ENCODE data around the gene GPR107. TPM values are rescaled to one million over a fixed set of nuclear protein-coding genes. Genes with fewer than 3 reads are reported as not detected.

The GPR107 gene
- total and polyA plus RNA-seq, 2 experiments from 2014 or later = 6.2 to 30.7 TPM

GRCh38 chr9:130078547-130078946, 24.8 kb downstream of the GPR107 start:
- Mint-ChIP-seq H3K27me3 (ENCODE audit: insufficient read depth, low read depth, poor library complexity) (no peaks in the 10 kb centered on the region), H3K4me3 (no peak overlapping the region), H3K36me3 (ENCODE audit: low read depth) (peaks cover 49% of the 10 kb centered on the region), H3K27ac (no peak overlapping the region), H3K9me3 (no peaks in the 10 kb centered on the region), H3K4me1 (no peaks in the 10 kb centered on the region; the same call in 2 of the 3 replicates)
- Histone ChIP-seq H3K36me3 (ENCODE audit: insufficient read depth) (peaks cover 26% of the 10 kb centered on the region), H3K9me2 (ENCODE audit: insufficient read depth) (no peaks in the 10 kb centered on the region), H4K20me1 (replicated peaks; ENCODE audit: insufficient read depth) (peaks cover 3% of the 10 kb centered on the region; the same call in 1 of the 2 replicates), H3K4me2 (no peak overlapping the region), H3K4me3 (no peak overlapping the region), H3K27ac (ENCODE audit: low read depth) (no peak overlapping the region), H3F3A (replicated peaks; ENCODE audit: low read depth) (no peaks in the 10 kb centered on the region; the same call in 1 of the 2 replicates), H2AFZ (no peak overlapping the region), H3K79me2 (replicated peaks; ENCODE audit: insufficient read depth) (peaks cover 6% of the 10 kb centered on the region; the same call in 1 of the 2 replicates), H3K4me1 (ENCODE audit: insufficient read depth) (no peaks in the 10 kb centered on the region), H3K27me3 (ENCODE audit: insufficient read depth) (no peaks in the 10 kb centered on the region)
- DNase-seq (ENCODE audit: low spot score) (no peak), ATAC-seq (no peak)
- peak in 1 of 2 experiments; percentile 16; a peak in 1 of 4 replicates for TF ChIP-seq CTCF (conservative IDR thresholded peaks at IDR 0.05; ENCODE audit: low read depth in 2 of 2)
- no peak for TF ChIP-seq REST (IDR thresholded peaks at IDR 0.05; ENCODE audit: unreplicated experiment)

GRCh38 chr9:130084337-130084736, 30.6 kb downstream of the GPR107 start:
- H3K36me3 ChIP-seq (ENCODE audit: insufficient read depth) = peaks cover 14% of the 10 kb centered on the region
- no peak overlapping the region for H3K4me3 Mint-ChIP-seq
- TF ChIP-seq CTCF (conservative IDR thresholded peaks at IDR 0.05; ENCODE audit: low read depth in 2 of 2) = no peak
- no peak for TF ChIP-seq NANOG (IDR thresholded peaks at IDR 0.05; ENCODE audit: borderline replicate concordance)
- TF ChIP-seq CREB1 (CRISPR knock-in tag; IDR thresholded peaks at IDR 0.05; ENCODE audit: low read depth) = no peak
- no peak for TF ChIP-seq EZH2phosphoT487 (IDR thresholded peaks at IDR 0.05; ENCODE audit: unreplicated experiment)
- no peak for TF ChIP-seq EZH2 (IDR thresholded peaks at IDR 0.05; ENCODE audit: low read depth, unreplicated experiment)
- no peak for TF ChIP-seq POLR2AphosphoS5 (IDR thresholded peaks at IDR 0.05; ENCODE audit: low read depth)
- no peak for TF ChIP-seq ZNF331 (CRISPR knock-in tag; IDR thresholded peaks at IDR 0.05; ENCODE audit: low read depth)
- TF ChIP-seq STAT1 (IDR thresholded peaks at IDR 0.05; ENCODE audit: unreplicated experiment) = no peak
- TF ChIP-seq ETS1 (IDR thresholded peaks at IDR 0.05) = no peak
- no peak for TF ChIP-seq REST (IDR thresholded peaks at IDR 0.05; ENCODE audit: unreplicated experiment)
- no peak for TF ChIP-seq ZNF114 (CRISPR knock-in tag; IDR thresholded peaks at IDR 0.05)

More at GRCh38 chr9:130084337-130084736, 30.6 kb downstream of the GPR107 start:
- ATAC-seq (no peak), DNase-seq (ENCODE audit: low spot score) (no peak)
- H3K9me2 ChIP-seq (ENCODE audit: insufficient read depth) = no peaks in the 10 kb centered on the region
- no peak overlapping the region for H3K4me2 ChIP-seq
- H3K4me3 ChIP-seq = no peak overlapping the region
- Mint-ChIP-seq H3K36me3 (ENCODE audit: low read depth) (peaks cover 24% of the 10 kb centered on the region), H3K27me3 (ENCODE audit: insufficient read depth, low read depth, poor library complexity) (no peaks in the 10 kb centered on the region), H3K9me3 (no peaks in the 10 kb centered on the region), H3K4me1 (no peaks in the 10 kb centered on the region), H3K27ac (no peak overlapping the region)
- H3K4me1 ChIP-seq (ENCODE audit: insufficient read depth) = no peaks in the 10 kb centered on the region
- no peak overlapping the region for H2AFZ ChIP-seq
- H3K27me3 ChIP-seq (ENCODE audit: insufficient read depth) = no peaks in the 10 kb centered on the region
- no peak overlapping the region for H3K27ac ChIP-seq (ENCODE audit: low read depth)
- no peaks in the 10 kb centered on the region for H3K79me2 ChIP-seq (replicated peaks; ENCODE audit: insufficient read depth)
- H4K20me1 ChIP-seq (replicated peaks; ENCODE audit: insufficient read depth) = 0 out of 2 replicates have a peak, but pooled peaks cover 10% of the 10 kb centered on the region
- no peaks in the 10 kb centered on the region for H3F3A ChIP-seq (replicated peaks; ENCODE audit: low read depth)

Data from GM23338 (cell line).